GM23338 (cell line): ENCODE data around the gene SEMA5A. TPM values are rescaled to one million over a fixed set of nuclear protein-coding genes. Genes with fewer than 3 reads are reported as not detected.

Experiments used
- ATAC-seq: fragments of 200-7000 bp; cut with Tn5 transposase; 3 replicates; pipeline ENCODE4 v1.9.1; 2020
- DNase-seq: peaks from one replicate; pipeline ENCODE4 v3.0.0-alpha.2; 2015; ENCODE audit warnings: low spot score
- H2AFZ ChIP-seq: fragments of 200-600 bp; sonication (generic); 2 replicates; pipeline ENCODE4 v1.8.0; 2016; ENCODE audit warnings: antibody characterized with exemption, mild to moderate bottlenecking, moderate library complexity
- H3F3A ChIP-seq: fragments of 200-600 bp; sonication (generic); replicated peaks from 2 replicates; pipeline ENCODE4 v1.8.0; 2017; ENCODE audit warnings: antibody characterized with exemption, mixed run types, low read depth
- H3K27ac ChIP-seq: fragments of 200-600 bp; sonication (generic); 2 replicates; pipeline ENCODE4 v1.6.1; 2016; ENCODE audit warnings: low read depth
- H3K27me3 ChIP-seq: fragments of 200-600 bp; sonication (generic); 2 replicates; pipeline ENCODE4 v1.8.0; 2016; ENCODE audit warnings: mild to moderate bottlenecking, mixed run types, moderate library complexity; ENCODE audit not compliant: insufficient read depth
- H3K36me3 ChIP-seq: fragments of 200-600 bp; sonication (generic); 2 replicates; pipeline ENCODE4 v1.8.0; 2016; ENCODE audit warnings: mild to moderate bottlenecking; ENCODE audit not compliant: insufficient read depth
- H3K4me1 ChIP-seq: fragments of 200-600 bp; sonication (generic); 2 replicates; pipeline ENCODE4 v1.8.0; 2016; ENCODE audit warnings: mild to moderate bottlenecking, moderate library complexity; ENCODE audit not compliant: insufficient read depth
- H3K4me2 ChIP-seq: fragments of 200-600 bp; sonication (generic); 2 replicates; pipeline ENCODE4 v1.7.1; 2017; ENCODE audit warnings: mixed run types
- H3K4me3 ChIP-seq: fragments of 200-600 bp; sonication (generic); 2 replicates; pipeline ENCODE4 v1.6.1; 2016; ENCODE audit warnings: mixed run types
- H3K79me2 ChIP-seq: fragments of 200-600 bp; sonication (generic); replicated peaks from 2 replicates; pipeline ENCODE4 v1.8.0; 2017; ENCODE audit warnings: mild to moderate bottlenecking; ENCODE audit not compliant: insufficient read depth
- H3K9me2 ChIP-seq: fragments of 200-600 bp; sonication (generic); 2 replicates; pipeline ENCODE4 v1.8.0; 2017; ENCODE audit not compliant: insufficient read depth
- H4K20me1 ChIP-seq: fragments of 200-600 bp; sonication (generic); replicated peaks from 2 replicates; pipeline ENCODE4 v1.8.0; 2017; ENCODE audit warnings: mild to moderate bottlenecking; ENCODE audit not compliant: insufficient read depth
- H3K27ac Mint-ChIP-seq: 2 replicates; pipeline ENCODE4 v1.8.0; 2020; ENCODE audit warnings: inconsistent platforms, mild to moderate bottlenecking, moderate library complexity, mixed read lengths
- H3K27me3 Mint-ChIP-seq: 3 replicates; pipeline ENCODE4 v1.8.0; 2022; ENCODE audit warnings: low read depth, mild to moderate bottlenecking, moderate library complexity, mixed read lengths, inconsistent platforms; ENCODE audit not compliant: insufficient read depth, poor library complexity
- H3K36me3 Mint-ChIP-seq: 3 replicates; pipeline ENCODE4 v1.8.0; 2021; ENCODE audit warnings: low read depth, mild to moderate bottlenecking, inconsistent platforms, moderate library complexity, mixed read lengths
- H3K4me1 Mint-ChIP-seq: 3 replicates; pipeline ENCODE4 v1.8.0; 2020; ENCODE audit warnings: mild to moderate bottlenecking, inconsistent platforms, mixed read lengths
- H3K4me3 Mint-ChIP-seq: 3 replicates; pipeline ENCODE4 v1.8.0; 2021; ENCODE audit warnings: moderate library complexity, mild to moderate bottlenecking, inconsistent platforms, mixed read lengths
- H3K9me3 Mint-ChIP-seq: 3 replicates; pipeline ENCODE4 v1.8.0; 2020; ENCODE audit warnings: moderate library complexity, mild to moderate bottlenecking, inconsistent platforms, mixed read lengths
- CREB1 ChIP-seq: fragments of 250-450 bp; sonication (Bioruptor Pico); IDR thresholded peaks from 2 replicates; pipeline ENCODE4 v1.5.0; 2020; ENCODE audit warnings: low read depth, mild to moderate bottlenecking, moderate library complexity
- EZH2 ChIP-seq: fragments of 200-600 bp; sonication (generic); IDR thresholded peaks from one replicate; pipeline ENCODE4 v1.8.0; 2017; ENCODE audit warnings: antibody characterized with exemption, mild to moderate bottlenecking, low read depth; ENCODE audit not compliant: unreplicated experiment
- JUNB ChIP-seq: IDR thresholded peaks from one replicate; pipeline ENCODE4 v1.6.1; 2016; ENCODE audit warnings: antibody characterized with exemption; ENCODE audit not compliant: unreplicated experiment
- NANOG ChIP-seq: IDR thresholded peaks from 2 replicates; pipeline ENCODE4 v1.6.1; 2016; ENCODE audit warnings: antibody characterized with exemption, borderline replicate concordance
- POLR2AphosphoS5 ChIP-seq: IDR thresholded peaks from 2 replicates; pipeline ENCODE4 v1.6.1; 2016; ENCODE audit warnings: antibody characterized with exemption, low read depth
- ZNF114 ChIP-seq: fragments of 250-450 bp; sonication (Bioruptor Pico); IDR thresholded peaks from 2 replicates; pipeline ENCODE4 v1.5.0; 2020; ENCODE audit warnings: mild to moderate bottlenecking, moderate library complexity
- ZNF331 ChIP-seq: fragments of 250-450 bp; sonication (Bioruptor Pico); IDR thresholded peaks from 2 replicates; pipeline ENCODE4 v1.5.0; 2020; ENCODE audit warnings: low read depth, mild to moderate bottlenecking, moderate library complexity
- polyA plus RNA-seq: library from polyadenylated mRNA; unstranded; fragments of >200 nt; fragmentation: Nextera tagmentation; extraction: Ambion mirVana; gene quantifications from 2 replicates; pipeline ENCODE4 v1.2.1, GENCODE V29; 2016
- total RNA-seq: library from RNA; depleted of rRNA; stranded (reverse); fragments of >200 nt; shearing (Covaris generic); gene quantifications from 2 replicates; pipeline ENCODE4 v1.2.3, GENCODE V29; 2014
- TF ChIP-seq, protein P1 (sequence below): IDR thresholded peaks from one replicate; pipeline ENCODE4 v1.6.1; 2018; ENCODE audit warnings: antibody characterized with exemption; ENCODE audit not compliant: unreplicated experiment
- TF ChIP-seq, protein P2 (sequence below), 2 experiments: fragments of 200-600 bp in 1 of 2; sonication (generic) in 1 of 2; conservative IDR thresholded peaks; 2 replicates each; pipeline versions ENCODE4 v1.5.1 to v1.6.1; 2016 to 2017; ENCODE audit warnings: antibody characterized with exemption in 2 of 2, low read depth in 2 of 2, mild to moderate bottlenecking in 2 of 2, moderate library complexity in 1 of 2

The SEMA5A gene
- total and polyA plus RNA-seq, 2 experiments from 2014 or later, result 2.1 to 8.1 TPM

DNA sequence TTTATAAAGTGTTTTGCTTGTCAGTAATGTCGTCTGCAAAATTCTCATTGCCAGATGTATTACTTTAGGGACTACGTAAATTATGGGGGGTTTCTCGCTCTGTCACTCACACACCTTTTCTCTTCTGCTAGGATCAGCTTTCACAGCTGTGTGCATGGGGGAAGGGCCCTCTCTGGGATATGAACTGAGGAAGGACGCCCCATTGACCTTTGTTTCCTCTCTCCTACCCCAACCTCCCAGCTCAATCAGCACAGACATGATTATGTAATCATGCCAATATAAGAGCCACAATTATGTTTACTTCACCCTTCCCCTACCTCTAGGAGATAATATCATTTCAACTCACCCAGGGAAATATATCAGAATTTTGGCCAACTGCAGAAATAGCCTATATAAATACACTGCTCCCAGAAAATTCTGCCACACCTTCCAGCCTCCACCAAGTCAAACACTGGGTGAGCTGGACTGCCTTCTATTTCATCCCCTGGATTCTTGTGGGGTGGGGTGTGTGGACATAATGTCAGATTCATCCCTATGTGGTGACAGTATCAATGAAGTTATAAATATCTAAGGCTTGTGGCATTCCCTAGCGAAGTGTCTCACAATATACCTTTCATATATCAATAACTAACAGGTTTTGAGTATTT lies 12.6 kb upstream of the SEMA5A start:
- H3K36me3 Mint-ChIP-seq, result no peaks in the 10 kb centered on the region
- no peak overlapping the region for H3K27ac ChIP-seq
- ATAC-seq, result no peak; the same call in 2 of the 3 replicates

DNA sequence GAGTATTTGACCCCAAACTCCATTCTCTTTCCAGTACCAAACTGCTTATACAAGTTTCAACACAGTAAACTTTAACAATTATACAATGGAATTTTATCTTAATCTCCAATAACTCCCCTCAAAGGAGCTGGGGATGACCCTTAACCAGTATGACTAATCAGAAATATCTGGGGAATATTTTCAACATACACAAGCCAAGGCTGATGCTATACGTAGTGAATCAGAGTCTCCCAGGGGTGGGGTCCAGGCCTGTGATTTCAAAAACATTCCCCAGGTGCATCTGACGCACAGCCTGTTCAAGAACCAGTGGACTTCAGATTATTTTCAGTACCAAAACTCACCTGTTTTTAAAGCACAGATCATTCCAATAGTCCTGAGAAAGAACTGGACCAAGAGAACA lies 11.8 kb upstream of the SEMA5A start:
- no peaks in the 10 kb centered on the region for H3K36me3 ChIP-seq
- Mint-ChIP-seq H3K27ac (no peak overlapping the region), H3K4me3 (no peak overlapping the region), H3K9me3 (no peaks in the 10 kb centered on the region), H3K4me1 (peaks cover 11% of the 10 kb centered on the region), H3K36me3 (no peaks in the 10 kb centered on the region), H3K27me3 (no peaks in the 10 kb centered on the region)
- H4K20me1 ChIP-seq, result no peaks in the 10 kb centered on the region
- H3K4me1 ChIP-seq, result no peaks in the 10 kb centered on the region; the same call in 1 of the 2 replicates
- H3K79me2 ChIP-seq, result no peaks in the 10 kb centered on the region
- no peaks in the 10 kb centered on the region for H3K27me3 ChIP-seq
- H2AFZ ChIP-seq, result no peak overlapping the region
- ATAC-seq (no peak), DNase-seq (no peak)
- no peaks in the 10 kb centered on the region for H3F3A ChIP-seq
- H3K4me3 ChIP-seq, result no peak overlapping the region
- H3K9me2 ChIP-seq, result peaks cover 10% of the 10 kb centered on the region
- H3K27ac ChIP-seq, result no peak overlapping the region
- no peak overlapping the region for H3K4me2 ChIP-seq
- TF ChIP-seq CREB1 (no peak), EZH2 (no peak), NANOG (no peak)

More for the DNA sequence above, 12.6 kb upstream of the SEMA5A start:
- H3K4me3 ChIP-seq, result no peak overlapping the region
- H3K4me1 ChIP-seq, result no peaks in the 10 kb centered on the region; the same call in 1 of the 2 replicates
- TF ChIP-seq, protein P1, sequence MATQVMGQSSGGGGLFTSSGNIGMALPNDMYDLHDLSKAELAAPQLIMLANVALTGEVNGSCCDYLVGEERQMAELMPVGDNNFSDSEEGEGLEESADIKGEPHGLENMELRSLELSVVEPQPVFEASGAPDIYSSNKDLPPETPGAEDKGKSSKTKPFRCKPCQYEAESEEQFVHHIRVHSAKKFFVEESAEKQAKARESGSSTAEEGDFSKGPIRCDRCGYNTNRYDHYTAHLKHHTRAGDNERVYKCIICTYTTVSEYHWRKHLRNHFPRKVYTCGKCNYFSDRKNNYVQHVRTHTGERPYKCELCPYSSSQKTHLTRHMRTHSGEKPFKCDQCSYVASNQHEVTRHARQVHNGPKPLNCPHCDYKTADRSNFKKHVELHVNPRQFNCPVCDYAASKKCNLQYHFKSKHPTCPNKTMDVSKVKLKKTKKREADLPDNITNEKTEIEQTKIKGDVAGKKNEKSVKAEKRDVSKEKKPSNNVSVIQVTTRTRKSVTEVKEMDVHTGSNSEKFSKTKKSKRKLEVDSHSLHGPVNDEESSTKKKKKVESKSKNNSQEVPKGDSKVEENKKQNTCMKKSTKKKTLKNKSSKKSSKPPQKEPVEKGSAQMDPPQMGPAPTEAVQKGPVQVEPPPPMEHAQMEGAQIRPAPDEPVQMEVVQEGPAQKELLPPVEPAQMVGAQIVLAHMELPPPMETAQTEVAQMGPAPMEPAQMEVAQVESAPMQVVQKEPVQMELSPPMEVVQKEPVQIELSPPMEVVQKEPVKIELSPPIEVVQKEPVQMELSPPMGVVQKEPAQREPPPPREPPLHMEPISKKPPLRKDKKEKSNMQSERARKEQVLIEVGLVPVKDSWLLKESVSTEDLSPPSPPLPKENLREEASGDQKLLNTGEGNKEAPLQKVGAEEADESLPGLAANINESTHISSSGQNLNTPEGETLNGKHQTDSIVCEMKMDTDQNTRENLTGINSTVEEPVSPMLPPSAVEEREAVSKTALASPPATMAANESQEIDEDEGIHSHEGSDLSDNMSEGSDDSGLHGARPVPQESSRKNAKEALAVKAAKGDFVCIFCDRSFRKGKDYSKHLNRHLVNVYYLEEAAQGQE, result no peak
- TF ChIP-seq EZH2, result no peak
- TF ChIP-seq, protein P2, sequence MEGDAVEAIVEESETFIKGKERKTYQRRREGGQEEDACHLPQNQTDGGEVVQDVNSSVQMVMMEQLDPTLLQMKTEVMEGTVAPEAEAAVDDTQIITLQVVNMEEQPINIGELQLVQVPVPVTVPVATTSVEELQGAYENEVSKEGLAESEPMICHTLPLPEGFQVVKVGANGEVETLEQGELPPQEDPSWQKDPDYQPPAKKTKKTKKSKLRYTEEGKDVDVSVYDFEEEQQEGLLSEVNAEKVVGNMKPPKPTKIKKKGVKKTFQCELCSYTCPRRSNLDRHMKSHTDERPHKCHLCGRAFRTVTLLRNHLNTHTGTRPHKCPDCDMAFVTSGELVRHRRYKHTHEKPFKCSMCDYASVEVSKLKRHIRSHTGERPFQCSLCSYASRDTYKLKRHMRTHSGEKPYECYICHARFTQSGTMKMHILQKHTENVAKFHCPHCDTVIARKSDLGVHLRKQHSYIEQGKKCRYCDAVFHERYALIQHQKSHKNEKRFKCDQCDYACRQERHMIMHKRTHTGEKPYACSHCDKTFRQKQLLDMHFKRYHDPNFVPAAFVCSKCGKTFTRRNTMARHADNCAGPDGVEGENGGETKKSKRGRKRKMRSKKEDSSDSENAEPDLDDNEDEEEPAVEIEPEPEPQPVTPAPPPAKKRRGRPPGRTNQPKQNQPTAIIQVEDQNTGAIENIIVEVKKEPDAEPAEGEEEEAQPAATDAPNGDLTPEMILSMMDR (conservative IDR thresholded peaks at IDR 0.05; ENCODE audit: low read depth in 2 of 2), result no peak
- no peak for TF ChIP-seq POLR2AphosphoS5
- no peak for TF ChIP-seq ZNF331 (CRISPR knock-in tag)
- no peak for TF ChIP-seq ZNF114 (CRISPR knock-in tag)
- no peak for TF ChIP-seq JUNB
- DNase-seq, result no peak
- H3K9me2 ChIP-seq, result peaks cover 14% of the 10 kb centered on the region
- H3K27me3 ChIP-seq, result no peaks in the 10 kb centered on the region
- no peak overlapping the region for H3K4me2 ChIP-seq
- Mint-ChIP-seq H3K4me1 (peaks cover 11% of the 10 kb centered on the region), H3K4me3 (no peak overlapping the region), H3K27ac (no peak overlapping the region), H3K9me3 (no peaks in the 10 kb centered on the region), H3K27me3 (no peaks in the 10 kb centered on the region)
- no peaks in the 10 kb centered on the region for H3K36me3 ChIP-seq
- no peak overlapping the region for H2AFZ ChIP-seq
- H4K20me1 ChIP-seq, result no peaks in the 10 kb centered on the region
- H3K79me2 ChIP-seq, result no peaks in the 10 kb centered on the region
- H3F3A ChIP-seq, result no peaks in the 10 kb centered on the region
